ENCODE measurements around the gene ATG9A.

The ATG9A gene

DNA sequence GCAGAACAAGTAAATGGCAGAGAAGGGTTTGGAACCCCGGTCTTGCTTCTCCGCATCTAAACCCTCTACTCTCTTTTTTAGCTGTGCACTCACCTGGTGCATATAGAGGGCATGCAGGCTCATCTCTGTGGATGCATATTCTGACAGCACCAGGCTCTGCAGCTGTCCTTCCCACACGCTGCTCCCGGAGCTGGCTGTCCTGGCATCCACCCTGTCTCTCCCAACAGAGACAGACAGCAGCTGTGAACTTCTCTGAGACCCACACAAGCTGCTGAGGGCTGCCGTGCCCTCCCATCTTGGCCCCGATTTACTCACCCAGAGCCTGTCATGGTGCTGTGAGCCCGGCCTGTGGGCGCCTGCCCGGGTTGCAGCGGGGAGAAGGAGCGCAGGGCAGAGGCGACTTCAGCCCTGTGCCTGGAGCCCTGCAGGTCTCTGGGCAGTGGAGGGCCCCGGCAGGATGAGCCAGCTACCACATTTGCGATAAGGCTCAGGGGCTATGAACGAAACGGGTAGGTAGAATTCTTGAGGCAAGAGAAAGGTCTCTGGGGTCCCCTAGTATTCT is 7.4 kb downstream of the ATG9A start:
- DNase-seq (ENCODE audit: low spot score) = no peak

DNA sequence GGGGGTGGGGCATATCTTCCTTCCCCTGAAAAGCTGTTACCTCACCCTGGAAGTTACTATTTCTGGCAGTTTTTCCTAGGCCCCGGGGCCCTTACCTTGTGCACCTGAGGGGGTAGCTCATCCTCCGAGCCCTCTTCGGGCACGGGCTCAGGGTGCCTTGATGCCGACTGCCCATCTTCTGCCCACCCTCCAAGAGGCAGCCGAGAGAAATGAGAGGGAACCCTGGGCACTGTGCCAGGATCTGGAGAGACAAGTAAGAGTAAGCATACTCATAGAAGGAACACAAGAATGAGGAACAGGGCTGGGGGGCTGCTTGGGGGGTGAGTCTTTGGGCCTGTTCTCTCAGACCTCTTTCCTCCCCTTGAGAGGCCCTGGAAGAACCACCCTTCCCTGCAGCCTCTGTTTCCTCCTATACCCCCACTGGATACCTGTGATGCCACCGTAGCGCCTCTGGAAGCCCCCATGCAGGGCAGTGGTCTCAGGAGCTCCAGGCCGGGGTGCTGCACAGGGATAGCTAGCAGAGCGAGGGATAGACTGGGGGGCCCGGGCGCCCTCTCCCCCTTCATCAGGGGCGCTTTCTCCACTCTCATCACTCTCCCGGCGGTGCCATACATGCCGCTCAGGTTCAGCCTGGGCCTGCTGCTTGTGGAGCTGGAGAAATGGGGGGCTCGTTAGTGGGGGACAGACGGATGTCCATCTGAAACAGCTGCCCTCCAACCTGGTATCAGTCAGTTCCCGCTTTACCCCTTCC is 8.6 kb downstream of the ATG9A start:
- no peak for DNase-seq (ENCODE audit: low spot score)

DNA sequence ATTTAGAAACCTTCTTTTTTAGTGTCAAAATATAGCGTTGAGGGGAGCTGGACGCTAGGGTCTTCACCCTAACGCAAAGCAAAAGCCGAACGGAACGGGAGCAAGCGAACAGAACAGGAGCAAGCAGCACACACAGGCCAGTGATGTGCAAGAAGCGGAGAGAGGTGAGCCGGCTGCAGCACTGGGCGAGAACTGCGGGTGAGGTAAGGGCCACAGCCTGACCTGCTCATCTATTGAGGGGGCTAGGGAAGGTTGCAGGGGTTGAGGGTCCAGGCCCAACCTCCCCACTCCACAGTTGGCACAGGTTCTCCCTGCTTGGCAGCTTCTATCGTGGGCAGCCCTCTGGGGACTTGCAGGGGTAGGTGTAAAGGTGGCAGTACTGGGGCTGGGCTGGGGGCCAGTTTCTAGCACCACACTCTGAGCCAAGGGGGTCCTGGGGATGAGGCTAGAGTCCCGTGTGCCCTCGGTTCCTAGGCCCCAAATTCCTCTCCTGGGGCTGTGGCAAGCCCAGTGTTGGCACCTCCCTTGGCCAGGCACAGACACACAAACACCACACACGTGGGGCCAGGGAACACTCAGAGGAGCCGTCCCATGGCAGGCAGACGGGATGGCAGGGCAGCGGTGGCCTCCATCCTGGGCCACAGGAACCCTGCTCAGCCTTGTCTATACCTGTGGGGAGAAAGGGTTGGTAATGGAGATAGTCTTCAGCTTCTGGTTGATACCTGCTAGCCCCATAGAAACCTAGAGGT is 9.5 kb downstream of the ATG9A start:
- DNase-seq (ENCODE audit: low spot score) = no peak

DNA sequence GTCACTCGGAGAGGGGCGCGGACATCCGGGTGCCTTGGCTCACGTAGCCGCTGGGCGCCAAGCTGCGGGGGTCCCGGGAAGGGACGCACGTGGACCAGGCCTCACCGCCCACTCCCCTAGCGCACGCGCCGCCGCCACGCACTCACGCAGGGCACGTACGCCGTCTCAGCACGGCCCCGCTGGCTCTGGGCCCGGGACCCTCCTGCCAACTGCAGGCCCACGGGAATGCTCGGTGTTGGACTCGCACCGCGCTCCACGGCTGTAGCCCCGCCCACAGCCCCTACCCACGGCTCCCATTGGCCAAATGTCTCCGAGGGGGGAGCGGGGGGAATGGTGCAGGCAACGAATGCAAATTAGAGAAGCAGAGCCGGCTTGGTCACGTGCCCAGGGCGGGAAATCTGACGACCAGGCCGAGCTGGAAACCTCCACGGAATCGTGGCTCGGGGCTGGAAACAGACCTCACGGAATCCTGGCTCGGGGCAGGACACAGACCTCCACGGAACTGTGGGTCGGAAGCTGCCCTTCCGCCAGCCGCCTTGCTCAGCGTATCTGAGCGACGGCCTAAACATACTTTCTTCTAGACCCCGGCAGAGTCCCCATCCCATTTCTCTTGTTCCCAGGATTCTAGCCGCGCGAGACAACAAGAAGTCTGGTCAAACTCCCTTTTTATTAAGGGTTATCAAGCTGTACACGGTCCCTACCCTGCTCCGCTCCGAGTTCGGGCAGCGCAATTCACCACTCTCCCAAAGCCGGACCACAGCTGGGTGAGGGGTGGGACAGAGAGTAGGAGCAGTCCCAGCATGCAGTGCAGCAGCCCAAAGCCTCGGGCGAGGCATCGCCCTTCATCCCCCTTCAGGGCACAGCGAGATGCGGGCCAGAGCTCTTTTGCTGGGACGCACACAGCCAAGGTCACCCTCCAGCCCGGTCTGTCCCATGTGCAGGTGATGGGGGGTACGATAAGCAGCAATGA is 10.4 kb downstream of the ATG9A start, which contains the start of gene ABCB6:
ABCB6 (minus strand) TSS at position 227 of the 970 bp plus-strand sequence. CDS start 285 bp downstream, outside the sequence.
- DNase-seq (ENCODE audit: low spot score) = peak; percentile 87

DNA sequence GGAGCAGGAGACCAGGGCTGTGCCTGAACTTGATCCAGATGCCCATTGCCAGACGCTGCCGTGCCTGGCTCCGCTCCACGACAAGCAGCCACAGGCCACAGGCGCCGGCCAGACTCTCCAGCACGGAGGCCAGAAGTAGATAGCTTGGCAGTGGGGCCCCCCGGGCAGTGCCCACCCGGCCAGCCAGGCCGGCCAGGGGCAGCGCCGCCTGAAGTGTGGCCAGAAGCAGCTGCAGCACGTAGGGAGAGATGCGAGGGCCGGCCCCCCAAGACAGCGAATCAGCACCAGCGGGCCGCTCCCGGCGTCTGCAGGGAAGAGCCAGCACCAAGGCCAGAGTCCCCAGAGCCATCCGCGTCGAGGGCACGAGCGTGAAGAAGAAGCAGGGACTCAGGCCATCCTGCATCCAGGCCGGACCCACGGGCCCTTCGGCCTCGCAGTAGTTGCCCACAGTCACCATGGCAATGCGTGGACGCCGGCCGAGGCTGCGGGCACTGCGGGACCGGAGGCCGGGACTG is 11.2 kb downstream of the ATG9A start:
- DNase-seq (ENCODE audit: low spot score) = no peak

DNA sequence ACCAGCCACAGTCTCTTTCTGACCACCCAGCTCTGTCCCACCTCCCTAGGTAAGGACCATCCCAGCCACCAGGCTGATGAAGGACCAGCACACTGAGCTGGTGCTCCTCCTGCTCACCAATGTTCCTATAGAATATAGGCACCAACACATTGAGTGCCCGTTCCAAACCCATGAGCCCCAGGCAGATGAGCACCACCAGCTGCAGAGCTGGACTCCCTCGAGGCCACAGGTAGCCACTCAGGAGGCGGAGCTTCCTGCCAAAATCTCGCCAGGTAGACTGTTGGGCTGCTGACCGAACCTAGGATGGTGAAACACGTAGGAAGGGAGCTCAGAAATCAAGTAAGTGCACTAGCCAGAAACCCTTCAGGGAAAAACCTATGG is 12.9 kb downstream of the ATG9A start:
- DNase-seq (ENCODE audit: low spot score) = no peak

DNA sequence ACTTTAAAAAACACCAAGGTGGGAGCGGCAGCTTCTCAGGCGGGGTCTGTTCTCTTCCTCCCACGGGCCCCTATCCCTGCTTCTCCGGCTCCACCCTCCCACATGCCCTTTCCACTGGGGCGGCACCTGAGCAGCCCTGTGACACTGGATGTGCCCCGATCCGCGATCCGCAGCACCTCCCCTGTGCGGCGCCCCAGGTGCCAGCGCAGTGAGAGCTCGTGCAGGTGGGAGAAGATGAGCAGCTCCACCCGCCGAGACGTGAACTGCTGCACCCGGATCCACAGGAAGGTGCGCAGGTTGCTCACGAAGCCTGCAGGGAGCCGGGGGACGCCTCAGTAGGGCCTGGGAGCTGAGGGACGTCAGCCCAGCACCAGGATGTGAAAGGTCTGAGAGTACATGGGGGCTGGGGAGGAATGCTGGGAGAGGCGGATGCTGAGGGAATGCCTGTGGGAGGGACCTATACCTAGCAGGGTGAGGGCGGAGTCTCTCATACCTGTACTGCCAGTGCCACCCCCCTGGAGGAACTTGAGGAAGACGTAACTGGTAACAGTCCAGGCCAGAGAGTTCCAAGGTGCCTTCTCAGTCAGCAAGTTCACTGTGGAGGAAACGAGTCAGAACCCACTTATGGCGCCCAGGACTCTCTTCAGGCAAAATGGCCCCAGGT is 13.4 kb downstream of the ATG9A start:
- DNase-seq (ENCODE audit: low spot score) = no peak

DNA sequence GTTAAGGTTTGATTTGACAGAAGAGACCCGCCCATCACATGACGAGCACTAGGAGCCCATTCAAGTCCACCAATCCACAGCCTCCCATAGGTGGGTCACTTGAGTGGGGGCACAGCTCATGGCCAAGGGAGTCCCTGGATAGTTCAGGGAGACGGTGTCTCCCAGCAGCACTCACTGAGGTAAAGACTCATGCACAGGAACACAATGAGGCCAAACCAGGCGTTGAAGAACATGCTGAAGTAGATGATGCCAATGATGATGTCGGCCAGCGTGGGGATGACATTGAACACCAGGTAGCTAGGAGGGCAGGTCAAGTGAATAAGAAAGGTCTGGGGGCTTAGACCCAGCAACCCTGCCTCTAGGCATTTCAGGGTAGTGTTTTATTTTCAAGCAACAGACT is 14.7 kb downstream of the ATG9A start:
- no peak for DNase-seq (ENCODE audit: low spot score)

DNA sequence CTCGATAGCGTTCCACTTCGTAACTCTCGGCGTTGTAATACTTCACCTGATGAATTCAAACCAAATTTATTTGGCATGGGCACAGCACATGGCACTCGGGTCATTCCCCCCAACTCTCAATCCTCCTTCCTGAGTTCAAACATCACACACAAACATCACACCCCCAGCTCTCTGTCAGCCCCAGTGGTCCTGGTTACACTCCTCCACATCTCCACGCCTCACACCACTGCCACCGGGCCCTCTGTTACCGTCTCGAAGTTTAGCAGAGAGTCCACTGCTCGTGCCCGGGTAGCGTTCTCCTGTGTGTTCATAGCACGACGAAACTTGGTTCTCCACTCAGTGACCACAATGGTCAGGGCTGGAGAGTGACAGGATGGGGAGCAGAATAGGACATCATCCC is 15.3 kb downstream of the ATG9A start:
- no peak for DNase-seq (ENCODE audit: low spot score)

DNA sequence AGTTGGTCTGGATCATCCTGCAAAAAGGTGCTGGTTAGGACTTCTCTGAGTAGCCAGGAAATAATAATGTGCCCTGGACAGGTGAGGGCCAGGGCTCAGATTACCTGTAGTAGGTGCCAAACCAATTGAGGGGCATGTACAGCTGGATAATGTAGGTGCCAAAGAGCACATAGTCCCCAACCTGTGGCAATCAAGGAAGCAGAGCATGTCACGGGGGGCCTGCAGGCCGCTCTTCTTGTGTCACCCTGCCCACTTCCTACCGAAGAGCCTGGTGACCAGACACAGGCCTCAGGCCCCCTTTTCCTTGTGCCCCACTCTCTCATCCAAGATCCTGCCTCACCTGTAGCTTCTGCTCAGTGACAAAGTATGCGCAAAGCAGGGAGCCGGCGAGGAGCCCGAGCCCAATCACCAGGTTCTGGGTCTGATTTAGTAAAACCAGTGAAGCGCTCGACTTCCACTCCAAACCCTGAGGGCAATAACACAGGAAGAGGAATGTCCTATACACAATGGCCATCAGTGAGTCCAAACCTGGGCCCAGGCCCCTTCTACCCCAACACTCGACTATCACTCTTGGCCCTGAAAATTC is 15.9 kb downstream of the ATG9A start:
- DNase-seq (ENCODE audit: low spot score) = no peak

DNA sequence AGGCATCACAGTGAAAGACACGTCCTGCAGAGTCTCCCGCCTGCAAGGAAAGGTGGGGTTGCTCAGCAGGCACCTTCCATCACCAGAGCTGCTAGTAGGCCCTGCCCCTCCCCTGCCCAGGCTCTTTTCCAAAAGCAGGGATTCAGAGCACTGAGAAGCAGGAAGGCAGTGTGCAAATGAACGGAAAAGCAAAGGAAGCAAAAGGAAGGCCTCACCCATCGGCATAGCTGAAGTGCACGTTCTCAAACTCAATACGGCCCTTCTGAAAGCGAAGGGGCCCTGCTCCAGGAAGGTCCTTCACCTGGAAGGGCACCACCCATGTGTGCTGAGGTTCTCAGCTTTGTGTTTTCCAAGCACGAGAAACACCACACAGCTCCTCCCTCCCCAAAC is 16.4 kb downstream of the ATG9A start:
- no peak for DNase-seq (ENCODE audit: low spot score)

DNA sequence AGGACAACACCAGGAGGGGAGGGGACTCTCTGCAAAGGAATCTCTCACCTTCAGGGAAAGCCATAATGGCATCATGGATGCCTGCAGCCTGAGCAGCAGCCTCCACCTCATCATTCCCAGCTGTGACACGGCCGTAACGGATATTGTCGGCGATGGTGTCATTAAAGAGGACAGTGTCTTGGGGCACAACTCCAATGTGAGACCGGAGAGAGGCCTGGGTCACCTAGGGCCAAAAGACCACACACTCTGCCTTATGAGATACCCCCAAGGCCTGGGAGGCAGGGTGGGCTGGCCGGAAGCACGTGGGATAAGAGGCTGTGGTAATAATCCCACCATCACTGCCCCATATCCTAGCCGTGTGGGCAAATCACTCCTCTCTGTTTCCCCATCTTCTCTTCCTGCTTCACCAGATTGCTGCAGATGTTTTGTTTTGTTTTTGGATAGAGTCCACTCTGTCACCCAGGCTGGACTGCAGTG is 18.5 kb downstream of the ATG9A start:
- no peak for DNase-seq (ENCODE audit: low spot score)

DNA sequence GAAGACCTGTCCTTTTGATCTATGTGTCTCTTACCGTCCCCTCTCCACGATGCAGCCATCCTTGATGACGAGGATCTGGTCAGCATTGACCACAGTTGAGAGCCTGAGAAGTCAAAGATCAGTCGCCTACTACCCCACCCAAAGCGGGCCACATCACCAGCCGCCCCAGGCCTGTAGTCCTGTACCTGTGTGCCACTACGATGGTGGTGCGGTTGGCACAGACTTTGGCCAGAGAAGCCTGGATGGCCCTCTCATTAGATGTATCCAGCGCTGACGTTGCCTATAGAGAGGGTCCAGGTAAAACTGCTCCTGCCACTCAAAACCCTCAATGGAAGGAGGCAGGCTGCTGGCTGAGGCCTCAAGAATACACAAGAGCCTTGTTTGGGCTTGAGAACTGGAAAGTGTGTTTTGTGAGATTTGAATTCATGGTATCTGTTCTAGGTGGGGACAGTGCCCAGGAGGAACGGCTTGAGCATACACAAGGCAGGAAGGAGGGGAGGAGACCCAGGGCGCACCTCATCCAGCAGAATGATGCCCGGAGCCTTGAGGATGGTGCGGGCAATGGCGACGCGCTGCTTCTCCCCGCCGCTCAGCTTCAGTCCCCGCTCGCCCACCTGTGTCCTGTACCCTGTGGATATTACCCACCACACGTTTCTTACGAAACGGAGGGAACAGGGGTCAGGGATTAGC is 19.1 kb downstream of the ATG9A start:
- DNase-seq (ENCODE audit: low spot score) = no peak

DNA sequence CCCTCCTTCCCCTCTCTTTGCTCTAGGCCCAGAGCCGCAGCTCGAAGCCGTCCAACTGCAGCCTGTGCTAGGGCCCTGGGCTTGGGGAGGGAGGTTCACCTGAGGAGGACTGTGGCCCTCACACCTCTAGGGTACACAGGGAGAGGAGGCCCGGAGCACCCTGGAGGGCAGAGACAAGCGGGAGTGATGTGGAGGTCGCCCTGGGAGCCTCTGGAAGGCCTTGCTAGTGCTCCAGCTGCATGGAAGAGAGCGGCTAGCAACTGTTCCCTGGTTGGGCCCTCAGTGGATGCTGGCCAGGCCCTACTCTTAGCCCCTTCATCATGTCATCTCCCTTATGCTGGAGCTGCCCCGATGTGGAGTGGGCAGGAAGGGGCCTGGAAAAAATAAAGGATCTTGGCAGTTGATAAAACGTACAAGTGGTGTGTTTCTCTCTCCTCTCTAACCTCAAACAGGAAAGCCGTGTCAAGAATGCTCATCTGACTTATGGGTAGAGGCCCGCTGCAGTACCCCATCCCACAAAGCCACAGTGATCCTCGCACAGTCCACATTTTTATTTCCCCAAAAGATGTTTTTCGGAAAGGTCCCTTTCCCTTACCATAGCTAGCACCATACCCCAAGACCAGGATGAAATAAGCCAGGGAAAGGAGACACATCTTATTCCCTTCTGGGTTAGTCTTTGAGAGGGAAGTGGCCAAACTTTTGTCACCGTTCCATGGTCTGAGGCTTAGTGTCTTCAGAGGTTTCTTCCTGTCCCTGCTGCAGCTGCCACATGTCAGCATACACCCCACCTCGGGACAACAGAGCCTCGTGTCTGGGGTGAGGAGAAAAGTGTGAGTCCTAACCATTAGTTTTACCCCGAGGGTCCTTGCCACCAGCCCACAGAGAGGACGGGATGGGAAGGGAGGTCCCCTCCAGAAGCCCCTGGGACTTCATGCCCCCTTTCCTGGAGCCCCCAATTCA is 19.9 kb downstream of the ATG9A start:
- DNase-seq (ENCODE audit: low spot score) = no peak

DNA sequence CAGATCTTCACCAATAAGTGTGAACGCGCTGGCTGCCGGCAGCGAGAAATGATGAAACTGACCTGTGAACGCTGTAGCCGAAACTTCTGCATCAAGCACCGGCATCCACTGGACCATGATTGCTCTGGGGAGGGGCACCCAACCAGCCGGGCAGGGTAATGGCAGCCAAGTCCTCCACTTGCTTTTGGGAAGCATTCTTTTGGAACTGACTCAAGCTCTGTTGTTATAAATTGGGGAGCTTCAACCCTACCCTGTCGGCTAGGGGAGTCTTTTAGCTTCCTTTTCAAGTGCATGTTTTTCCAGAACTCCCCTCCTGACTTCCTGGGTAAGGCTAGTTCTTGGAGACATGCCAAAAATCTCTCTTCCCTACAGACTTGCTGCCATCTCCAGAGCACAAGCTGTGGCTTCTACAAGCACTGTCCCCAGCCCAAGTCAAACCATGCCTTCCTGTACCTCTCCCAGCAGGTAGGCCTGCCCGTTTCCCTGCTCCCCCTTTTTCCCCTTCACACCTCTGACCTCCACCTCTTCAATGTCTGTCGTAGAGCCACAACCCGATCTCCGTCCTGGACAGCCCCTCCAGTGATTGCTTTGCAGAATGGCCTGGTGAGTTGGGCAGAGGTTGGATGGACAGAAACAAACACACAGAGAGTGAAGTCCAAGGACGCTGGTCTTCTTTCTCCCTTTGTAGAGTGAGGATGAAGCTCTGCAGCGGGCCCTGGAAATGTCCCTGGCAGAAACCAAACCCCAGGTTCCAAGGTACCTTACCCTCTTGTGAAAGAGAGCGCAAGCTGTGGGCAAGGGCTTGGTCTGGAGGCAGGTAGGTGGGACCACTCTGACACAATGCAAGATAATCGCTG is 21.3 kb downstream of the ATG9A start:
- DNase-seq (ENCODE audit: low spot score) = no peak

DNA sequence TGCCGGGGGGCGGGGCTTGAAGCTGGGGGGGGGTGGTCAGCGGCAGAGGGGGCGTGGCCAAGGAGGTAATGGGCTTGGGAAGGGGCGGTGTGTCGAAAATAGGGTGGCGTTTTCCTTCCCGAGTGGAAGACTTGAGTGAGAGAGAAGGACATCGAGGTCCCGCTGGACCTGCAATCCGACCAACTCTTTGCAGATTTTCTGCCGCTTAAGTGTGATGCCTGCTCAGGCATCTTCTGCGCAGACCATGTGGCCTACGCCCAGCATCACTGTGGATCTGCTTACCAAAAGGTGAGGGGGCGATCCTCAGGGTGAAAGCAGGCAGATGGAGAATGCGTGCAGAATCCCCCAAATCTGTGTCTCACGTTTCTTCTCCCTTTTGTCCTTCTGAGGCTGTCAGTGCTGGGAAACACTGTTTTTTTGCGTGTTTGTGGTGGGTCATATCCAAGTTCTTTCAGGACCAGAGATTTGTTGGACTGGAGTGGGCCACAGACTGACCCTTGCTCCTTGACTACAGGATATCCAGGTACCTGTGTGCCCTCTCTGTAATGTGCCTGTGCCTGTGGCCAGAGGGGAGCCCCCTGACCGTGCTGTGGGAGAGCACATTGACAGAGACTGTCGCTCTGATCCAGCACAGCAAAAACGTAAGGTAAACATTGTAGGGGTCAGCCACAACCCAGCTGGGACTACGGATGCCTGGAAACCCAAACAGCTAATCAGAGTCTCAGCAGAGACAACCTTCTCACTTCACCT is 22.1 kb downstream of the ATG9A start:
- DNase-seq (ENCODE audit: low spot score) = no peak
